CD4-positive, alpha-beta T cell (primary cell): ENCODE measurements around the gene ATP6V1E1. TPM values are rescaled to one million over a fixed set of nuclear protein-coding genes. Genes with fewer than 3 reads are reported as not detected.
A peak's percentile ranks its signal among the peaks of the same experiment; 100 is the strongest.

ENCODE experiments used
- ATAC-seq: fragments of 200-7000 bp; cut with Tn5 transposase; one replicate; pipeline ENCODE4 v1.10.0; 2022; ENCODE audit warnings: mild to moderate bottlenecking; ENCODE audit not compliant: poor library complexity
- CTCF ChIA-PET: fragments of 350-600 bp; sonication (Branson Sonifier 250); formaldehyde crosslinking; loops from one replicate; lab custom pipeline; 2021; ENCODE audit warnings: antibody characterized with exemption, inconsistent platforms; lab: Charles Lee
- POLR2A ChIA-PET: fragments of 350-600 bp; sonication (Branson Sonifier 250); formaldehyde crosslinking; loops from one replicate; lab custom pipeline; 2021; ENCODE audit warnings: antibody characterized with exemption, inconsistent platforms; lab: Charles Lee
- DNase-seq, 14 experiments: peaks; one replicate each; pipeline ENCODE4 v3.0.0-alpha.2; 2013 to 2020; ENCODE audit warnings: mixed read lengths in 2 of 14
- H3K27ac ChIP-seq, 2 donors: one replicate each; pipeline versions ENCODE4 v1.5.1 to v1.7.0; 2013; ENCODE audit warnings: low read length in 2 of 2, low read depth in 1 of 2, mild to moderate bottlenecking in 1 of 2
- H3K27me3 ChIP-seq, 2 experiments: 1 replicate in 1 of 2; 2 replicates in 1 of 2; pipeline versions ENCODE4 v1.6.1 to v1.7.0; 2013; ENCODE audit warnings: low read length in 2 of 2, control low read depth in 1 of 2, mild to moderate bottlenecking in 1 of 2, moderate library complexity in 1 of 2; ENCODE audit not compliant: insufficient read depth in 2 of 2, control insufficient read depth in 1 of 2
- H3K36me3 ChIP-seq: one replicate; pipeline ENCODE4 v1.6.1; 2013; ENCODE audit warnings: low read length, control low read depth; ENCODE audit not compliant: insufficient read depth
- H3K4me1 ChIP-seq: one replicate; pipeline ENCODE4 v1.6.1; 2013; ENCODE audit warnings: low read length, control low read depth; ENCODE audit not compliant: insufficient read depth
- H3K4me3 ChIP-seq: one replicate; pipeline ENCODE4 v1.5.1; 2013; ENCODE audit warnings: mild to moderate bottlenecking, low read length, moderate library complexity
- H3K9me3 ChIP-seq, 2 experiments: 1 replicate in 1 of 2; 2 replicates in 1 of 2; pipeline versions ENCODE4 v1.6.1 to v1.7.0; 2013; ENCODE audit warnings: low read length in 2 of 2, mild to moderate bottlenecking in 2 of 2, control low read depth in 1 of 2, moderate library complexity in 1 of 2; ENCODE audit not compliant: control insufficient read depth in 1 of 2, insufficient read depth in 1 of 2
- H3K27ac Mint-ChIP-seq: one replicate; pipeline ENCODE4 v1.8.0; 2020; ENCODE audit warnings: mixed read lengths
- H3K27me3 Mint-ChIP-seq: one replicate; pipeline ENCODE4 v1.8.0; 2021; ENCODE audit warnings: mixed read lengths
- H3K36me3 Mint-ChIP-seq: one replicate; pipeline ENCODE4 v1.8.0; 2021; ENCODE audit warnings: low read depth, mixed read lengths
- H3K4me1 Mint-ChIP-seq: one replicate; pipeline ENCODE4 v1.8.0; 2021; ENCODE audit warnings: low read depth, mixed read lengths
- H3K4me3 Mint-ChIP-seq: one replicate; pipeline ENCODE4 v1.8.0; 2020; ENCODE audit warnings: mild to moderate bottlenecking, mixed read lengths
- H3K9me3 Mint-ChIP-seq: one replicate; pipeline ENCODE4 v1.8.0; 2020; ENCODE audit warnings: mixed read lengths
- CTCF ChIP-seq: fragments of 200-600 bp; IDR thresholded peaks from one replicate; pipeline ENCODE4 v1.8.0; 2022; ENCODE audit warnings: antibody characterized with exemption, mild to moderate bottlenecking
- intact Hi-C, 2 experiments: fragments of 100-400 bp; cut with DNase I in 1 of 2; cut with micrococcal nuclease in 1 of 2; formaldehyde crosslinking; loops; one replicate each; pipeline versions ENCODE4 v1.15.1 to v1.9.0; 2023 to 2025; cut with DNase I, micrococcal nuclease
- total RNA-seq, 174 experiments: library from RNA in 2 of 174; stranded (reverse) in 2 of 174; gene quantifications; one replicate each; pipeline ENCODE4 v1.2.3 and lab custom pipeline; 2021 to 2026

Gene ATP6V1E1
- total RNA-seq, 2 experiments from 2014 or later = 48.4 to 50.8 TPM

GRCh38 chr22:17629641-17630040 is 1.1 kb upstream of the ATP6V1E1 start:
- ATAC-seq (no peak), DNase-seq (no peak)
- ChIA-PET CTCF (interaction anchor here (0.7 to 0.9 kb wide), 2 partner anchors 10 to 475 kb away, joined by 3 read pairs; no protein-coding TSS in a partner anchor), POLR2A (no interaction called here)
- Mint-ChIP-seq H3K27me3 (no peaks in the 10 kb centered on the region), H3K36me3 (peaks cover 24% of the 10 kb centered on the region), H3K4me3 (peak overlapping the region; percentile 63), H3K27ac (peak overlapping the region; percentile 93), H3K9me3 (no peaks in the 10 kb centered on the region), H3K4me1 (peaks cover 26% of the 10 kb centered on the region)
- peaks cover 2% of the 10 kb centered on the region for H3K36me3 ChIP-seq
- H3K27me3 ChIP-seq = no peaks in the 10 kb centered on the region
- intact Hi-C loops = loop anchor here (1.0 to 10.0 kb wide), 5 partner anchors 9 to 545 kb away; partner anchors contain the start of genes BCL2L13 (in 1 of the 2), BID (in 1 of the 2), HDHD5 (in 1 of the 2) and IL17RA (in 1 of the 2)
- H3K27ac ChIP-seq = no peak overlapping the region
- TF ChIP-seq CTCF = no peak
- H3K4me3 ChIP-seq = no peak overlapping the region
- peaks cover 32% of the 10 kb centered on the region for H3K4me1 ChIP-seq
- H3K9me3 ChIP-seq = no peaks in the 10 kb centered on the region

GRCh38 chr22:17629173-17629489 is 582 bp upstream of the ATP6V1E1 start:
- peak overlapping the region; percentile 82 to 93 for H3K27ac ChIP-seq
- H3K36me3 Mint-ChIP-seq = peaks cover 26% of the 10 kb centered on the region
- DNase-seq (no peak), ATAC-seq (no peak)
- peak overlapping the region; percentile 92 for H3K4me3 Mint-ChIP-seq
- H3K27me3 ChIP-seq = no peaks in the 10 kb centered on the region
- CTCF ChIA-PET = interaction anchor here (0.7 to 0.9 kb wide), 2 partner anchors 10 to 474 kb away, joined by 3 read pairs; no protein-coding TSS in a partner anchor
- POLR2A ChIA-PET = no interaction called here
- H3K27ac Mint-ChIP-seq = peak overlapping the region; percentile 93
- intact Hi-C loops = loop anchor here (1.0 to 5.0 kb wide), 2 partner anchors 9 to 472 kb away; partner anchors contain the start of genes BCL2L13 (in 1 of the 2) and HDHD5 (in 1 of the 2)
- peaks cover 5% of the 10 kb centered on the region for H3K36me3 ChIP-seq
- H3K4me1 Mint-ChIP-seq = peaks cover 28% of the 10 kb centered on the region
- no peaks in the 10 kb centered on the region for H3K27me3 Mint-ChIP-seq
- no peaks in the 10 kb centered on the region for H3K9me3 Mint-ChIP-seq
- no peak for TF ChIP-seq CTCF
- H3K9me3 ChIP-seq = no peaks in the 10 kb centered on the region
- H3K4me3 ChIP-seq = peak overlapping the region; percentile 93
- H3K4me1 ChIP-seq = peaks cover 32% of the 10 kb centered on the region

- CTCF ChIA-PET = no interaction called here
- intact Hi-C loops = loop anchor here (1.0 to 5.0 kb wide), 3 partner anchors 10 to 471 kb away; partner anchors contain the start of genes BCL2L13 (in 1 of the 2), HDHD5 (in 1 of the 2) and PEX26 (in 1 of the 2)
Measured at GRCh38 chr22:17627961-17628405, 566 bp downstream of the ATP6V1E1 start.

More at GRCh38 chr22:17627961-17628405, 566 bp downstream of the ATP6V1E1 start:
- H3K27ac ChIP-seq = peak overlapping the region; percentile 82 to 93
- H3K27me3 Mint-ChIP-seq = no peaks in the 10 kb centered on the region
- H3K36me3 ChIP-seq = peaks cover 14% of the 10 kb centered on the region
- peak overlapping the region; percentile 92 for H3K4me3 Mint-ChIP-seq
- H3K9me3 Mint-ChIP-seq = no peaks in the 10 kb centered on the region
- POLR2A ChIA-PET = interaction anchor here (1.5 kb wide), 1 partner anchor 11 kb away, joined by 3 read pairs; no protein-coding TSS in a partner anchor
- H3K9me3 ChIP-seq = no peaks in the 10 kb centered on the region
- H3K27ac Mint-ChIP-seq = peak overlapping the region; percentile 93
- peaks cover 32% of the 10 kb centered on the region for H3K4me1 Mint-ChIP-seq
- DNase-seq = no peak
- no peaks in the 10 kb centered on the region for H3K27me3 ChIP-seq
- H3K36me3 Mint-ChIP-seq = peaks cover 36% of the 10 kb centered on the region
- ATAC-seq = no peak
- H3K4me1 ChIP-seq = peaks cover 32% of the 10 kb centered on the region
- no peak for TF ChIP-seq CTCF
- peak overlapping the region; percentile 93 for H3K4me3 ChIP-seq
